GM12891 (cell line): ENCODE results near the gene ISG20.

Experiments used
- DNase-seq: peaks from one replicate; pipeline ENCODE4 v3.0.0; 2011; ENCODE audit warnings: low spot score; ENCODE audit not compliant: insufficient read length
- FAIRE-seq: peaks from 2 replicates; lab custom pipeline; 2011; peaks lifted over from hg19 to GRCh38; lab: Jason Lieb, UNC
- PAX5 ChIP-seq: IDR thresholded peaks from 2 replicates; pipeline ENCODE4 v1.6.1; 2011; ENCODE audit warnings: low read length, moderate library complexity, mild to moderate bottlenecking; ENCODE audit not compliant: insufficient read depth, severe bottlenecking
- POLR2A ChIP-seq: IDR thresholded peaks from 2 replicates; pipeline ENCODE4 v1.6.1; 2011; ENCODE audit warnings: low read depth, low read length, control low read depth
- POLR2AphosphoS5 ChIP-seq: IDR thresholded peaks from 2 replicates; pipeline ENCODE4 v1.6.1; 2011; ENCODE audit warnings: low read depth, low read length, control low read depth
- POU2F2 ChIP-seq: IDR thresholded peaks from 2 replicates; pipeline ENCODE4 v1.6.1; 2011; ENCODE audit warnings: low read depth, mild to moderate bottlenecking, control low read depth, low read length, moderate library complexity
- SPI1 ChIP-seq: IDR thresholded peaks from 2 replicates; pipeline ENCODE4 v1.6.1; 2011; ENCODE audit warnings: low read depth, low read length, control low read depth
- TAF1 ChIP-seq: IDR thresholded peaks from 2 replicates; pipeline ENCODE4 v1.6.1; 2011; ENCODE audit warnings: low read depth, low read length, control low read depth

ISG20 gene

DNA sequence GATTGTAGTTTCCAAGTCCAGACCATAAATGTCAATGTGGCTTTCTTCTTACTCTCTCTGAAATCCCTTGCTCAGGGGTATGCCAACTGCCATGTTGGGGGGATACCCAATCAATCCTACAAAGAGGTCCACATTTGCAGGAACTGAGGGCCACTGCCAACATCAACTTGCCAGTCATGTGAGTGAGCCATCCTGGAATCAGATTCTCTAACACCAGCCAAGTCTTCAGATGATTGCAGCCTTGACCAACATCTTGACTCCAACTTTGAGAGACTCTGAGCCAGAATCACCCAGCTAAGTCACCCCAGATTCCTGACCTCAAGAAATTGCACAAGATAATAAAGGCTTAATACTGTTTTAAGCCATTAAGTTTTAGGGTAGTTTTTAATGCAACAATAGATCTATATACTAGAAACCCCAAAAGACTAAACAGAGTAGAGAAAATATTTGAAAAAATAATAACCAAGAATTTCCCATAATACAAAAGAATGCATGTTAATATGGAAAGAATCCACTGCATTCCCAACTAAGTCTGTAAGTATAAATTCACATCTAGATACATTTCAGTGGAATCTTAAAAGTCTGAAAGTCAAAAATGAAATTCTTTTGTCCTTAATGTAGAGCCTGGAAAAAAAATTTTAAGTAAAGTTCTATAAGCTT is 22.4 kb downstream of the ISG20 start:
- no peak for DNase-seq
- TF ChIP-seq SPI1 (no peak), POU2F2 (no peak), POLR2A (no peak), PAX5 (no peak), TAF1 (no peak), POLR2AphosphoS5 (no peak)
- FAIRE-seq: peak; percentile 9

DNA sequence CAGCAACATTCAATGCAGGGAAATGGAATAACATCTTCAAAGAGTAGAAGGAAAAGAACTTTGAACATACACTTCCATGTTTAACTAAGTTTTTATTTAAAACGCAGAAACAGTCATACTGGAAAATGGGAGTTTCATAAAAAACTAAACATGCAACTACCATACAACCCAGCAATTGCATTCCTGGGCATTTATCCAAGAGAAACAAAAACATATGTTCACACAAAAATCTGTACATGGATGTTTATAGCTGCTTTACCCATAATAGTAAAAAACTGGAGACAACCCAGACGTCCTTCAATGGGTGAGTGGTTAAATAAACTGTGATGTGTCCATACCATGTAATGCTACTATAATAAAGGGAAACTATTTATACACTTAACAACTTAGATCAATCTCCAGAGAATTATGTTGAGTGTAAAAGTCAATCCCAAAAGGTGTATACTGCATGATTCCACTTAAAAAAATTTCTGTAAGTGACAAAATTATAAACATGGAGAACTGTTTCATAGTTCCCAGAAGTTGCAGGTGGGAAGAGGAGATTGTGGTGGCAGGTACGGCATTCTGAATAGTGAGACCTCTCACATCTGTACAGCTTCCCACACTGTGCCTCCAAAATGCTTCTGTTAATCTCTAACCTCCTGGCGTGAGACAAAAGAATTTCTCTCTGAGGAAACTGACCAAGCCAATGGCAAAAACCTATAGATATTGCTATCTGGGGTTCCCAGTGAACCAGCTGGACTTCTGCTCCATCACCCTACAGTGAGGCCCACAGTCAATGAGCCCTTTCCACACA is 23.1 kb downstream of the ISG20 start:
- FAIRE-seq: no peak
- TF ChIP-seq POU2F2 (no peak), SPI1 (no peak), POLR2AphosphoS5 (no peak), TAF1 (no peak), PAX5 (no peak), POLR2A (no peak)
- no peak for DNase-seq

DNA sequence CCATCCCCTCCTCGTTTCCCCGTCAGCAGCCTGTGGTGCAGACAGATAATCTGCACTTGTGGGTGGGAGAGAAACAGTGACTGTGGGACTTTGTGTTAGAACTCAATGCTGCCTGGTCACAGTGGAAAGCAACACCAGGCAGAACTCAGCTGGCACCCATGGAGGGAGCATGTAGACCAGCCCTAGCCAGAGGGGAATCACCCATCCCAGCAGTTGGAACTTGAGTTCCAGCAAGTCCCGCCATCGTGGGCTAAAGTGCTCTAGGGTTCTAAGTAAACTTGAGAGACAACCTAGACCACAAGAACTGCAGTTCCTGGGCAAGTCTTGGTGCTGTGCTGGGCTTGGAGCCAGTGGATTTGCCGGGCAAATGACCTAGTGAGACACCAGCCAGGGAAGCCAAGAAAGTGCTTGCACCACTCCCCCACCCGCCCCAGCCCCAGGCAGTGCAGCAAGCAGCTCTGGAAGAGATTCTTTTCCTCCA is 24.4 kb downstream of the ISG20 start:
- FAIRE-seq: no peak
- DNase-seq: no peak

DNA sequence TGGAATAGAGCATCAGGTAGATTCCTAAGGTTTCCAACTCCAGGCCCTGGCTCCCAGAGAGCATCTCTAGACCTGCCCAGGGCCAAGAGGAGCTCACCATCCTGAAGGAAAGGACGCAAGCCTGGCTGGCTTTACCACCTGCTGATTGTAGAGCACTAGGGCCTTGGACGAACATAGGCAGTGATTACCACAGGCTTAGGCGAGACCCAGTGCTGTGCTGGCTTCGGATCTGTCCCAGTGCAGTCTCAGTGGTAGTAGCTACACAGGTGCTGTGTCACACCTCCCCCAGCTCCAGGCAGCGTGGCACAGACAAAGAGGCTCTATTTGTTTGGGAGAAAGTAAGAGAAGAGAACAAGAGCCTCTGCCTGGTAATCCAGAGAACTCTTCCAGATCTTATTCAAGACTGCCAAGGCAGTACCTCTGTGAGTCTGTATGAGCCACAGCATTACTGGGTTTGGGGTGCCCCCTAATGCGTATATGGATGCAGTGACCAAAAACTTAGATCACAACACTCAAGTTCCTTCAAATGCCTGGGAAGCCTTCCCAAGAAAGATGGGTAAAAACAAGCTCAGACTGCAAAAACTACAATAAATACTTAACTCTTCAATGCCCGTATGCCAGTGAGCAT is 25.4 kb downstream of the ISG20 start:
- TF ChIP-seq POLR2AphosphoS5 (no peak), SPI1 (no peak), PAX5 (no peak), TAF1 (no peak), POU2F2 (no peak), POLR2A (no peak)
- FAIRE-seq (peak; percentile 64), DNase-seq (no peak)

More for the DNA sequence above, 24.4 kb downstream of the ISG20 start:
- TF ChIP-seq POLR2AphosphoS5 (no peak), SPI1 (no peak), POLR2A (no peak), PAX5 (no peak), POU2F2 (no peak), TAF1 (no peak)

DNA sequence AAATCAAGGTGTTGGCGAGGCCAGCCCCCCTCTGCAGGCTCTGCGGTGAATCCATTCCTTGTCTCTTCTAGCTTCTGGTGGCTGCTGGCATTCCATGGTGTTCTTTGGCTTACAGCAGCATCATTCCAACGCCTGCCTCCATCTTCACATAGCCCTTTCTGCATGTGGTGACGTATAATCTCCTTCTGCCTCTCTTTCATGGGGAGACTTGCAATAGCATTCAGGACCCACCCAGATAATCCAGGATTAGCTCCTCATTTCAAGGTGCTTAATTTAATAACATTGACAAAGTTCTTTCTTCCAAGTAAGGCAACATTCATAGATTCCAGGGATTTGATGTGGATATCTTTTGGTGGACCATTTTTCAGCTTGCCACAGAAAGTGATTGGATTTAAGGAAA is 35.8 kb downstream of the ISG20 start:
- FAIRE-seq: no peak
- TF ChIP-seq PAX5: no peak
- TF ChIP-seq POLR2A: no peak
- no peak for TF ChIP-seq POU2F2
- TF ChIP-seq POLR2AphosphoS5: no peak
- no peak for TF ChIP-seq TAF1
- DNase-seq: no peak

DNA sequence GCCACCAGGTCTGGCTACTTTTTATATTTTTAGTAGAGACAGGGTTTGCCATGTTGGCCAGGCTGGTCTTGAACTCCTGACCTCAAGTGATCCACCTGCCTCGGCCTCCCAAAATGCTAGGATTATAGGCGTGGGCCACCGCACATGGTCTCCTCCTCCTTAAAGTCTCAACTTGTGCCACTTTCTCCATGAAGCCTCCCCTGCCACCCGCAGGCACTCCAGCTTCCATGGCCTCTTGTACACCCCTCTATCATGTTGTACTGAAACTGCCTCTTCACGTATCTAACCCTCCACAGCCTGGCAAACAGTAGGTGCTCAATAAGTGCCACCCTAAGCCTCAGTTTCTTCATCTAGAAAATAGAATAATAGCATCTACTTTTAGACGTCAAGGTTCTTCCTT is 39.9 kb downstream of the ISG20 start:
- TF ChIP-seq SPI1 (no peak), PAX5 (no peak), POLR2A (no peak), POLR2AphosphoS5 (no peak), POU2F2 (no peak), TAF1 (no peak)
- DNase-seq (no peak), FAIRE-seq (no peak)

DNA sequence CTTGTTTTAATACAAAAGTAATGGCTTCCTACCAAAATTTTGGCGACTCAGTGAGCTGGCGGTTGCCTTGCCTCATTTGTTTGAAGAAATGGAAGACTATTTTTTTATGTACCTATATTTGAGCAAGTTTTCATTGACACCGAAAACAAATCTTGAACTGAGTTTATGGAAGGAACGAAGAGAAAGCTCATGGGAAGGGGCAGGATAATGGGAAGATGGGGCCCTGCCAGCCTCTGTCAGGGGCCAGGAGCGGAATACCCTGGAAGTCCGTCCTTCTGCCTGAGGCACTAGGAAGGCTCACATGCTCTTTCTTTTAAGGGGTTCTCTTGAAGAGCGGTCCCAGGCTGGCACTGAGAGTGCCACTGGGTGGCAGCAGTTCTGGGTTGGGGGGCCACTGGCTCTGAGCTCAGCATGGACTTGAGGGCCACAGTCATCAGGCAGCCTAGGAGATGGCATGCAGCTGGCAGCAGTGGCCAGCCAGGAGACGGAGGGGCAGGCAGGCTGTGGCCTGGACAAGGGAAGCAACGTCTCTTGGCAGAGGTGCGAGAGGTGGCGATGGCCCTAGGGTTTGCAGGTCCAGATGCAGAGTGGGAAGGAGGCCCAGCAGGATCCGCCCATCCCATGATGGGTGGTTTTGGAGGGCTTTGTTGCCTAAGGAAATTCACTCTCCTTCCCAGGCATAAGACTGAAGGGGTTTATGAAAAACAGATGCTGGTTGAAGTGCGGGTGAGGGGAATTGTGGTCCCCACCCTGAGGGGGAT is 41.6 kb downstream of the ISG20 start:
- FAIRE-seq (no peak), DNase-seq (no peak)
- no peak for TF ChIP-seq POLR2AphosphoS5
- no peak for TF ChIP-seq SPI1
- TF ChIP-seq POLR2A: no peak
- TF ChIP-seq TAF1: no peak
- TF ChIP-seq PAX5: no peak
- no peak for TF ChIP-seq POU2F2

DNA sequence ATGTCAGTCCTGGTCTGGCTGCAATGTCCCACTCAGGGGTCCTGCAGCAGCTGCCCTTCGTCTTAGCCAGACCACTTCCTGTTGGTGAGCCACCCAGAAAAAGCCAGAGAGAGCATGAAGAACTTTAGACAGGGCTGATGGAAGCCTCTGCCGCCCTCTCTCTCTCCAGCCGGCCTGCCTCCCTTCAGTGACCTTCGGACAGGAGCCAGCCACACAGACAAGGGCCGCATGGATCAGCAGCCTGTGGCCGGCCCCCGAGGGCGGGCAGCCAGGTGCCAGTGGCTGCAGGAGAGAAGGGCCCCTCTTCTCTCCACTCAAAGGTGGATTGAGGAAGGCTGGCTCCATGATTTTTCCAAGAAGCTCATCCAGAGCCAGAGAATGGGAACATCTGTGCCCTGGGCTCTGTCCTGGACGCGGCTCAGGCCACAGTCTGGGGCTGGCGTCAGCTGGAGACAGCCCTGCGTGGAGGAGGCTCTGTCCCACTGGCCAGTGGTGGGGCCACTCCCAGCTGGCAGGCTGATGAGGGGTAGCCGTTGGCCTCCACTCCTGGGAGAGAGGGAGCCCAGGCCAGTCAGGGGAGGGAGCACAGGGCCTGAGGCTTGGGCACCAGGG is 42.9 kb downstream of the ISG20 start:
- TF ChIP-seq SPI1 (0 out of 2 replicates have a peak, but pooled peaks have one; percentile 5), TAF1 (no peak)
- no peak for FAIRE-seq
- no peak for DNase-seq
